Astrocyte (in vitro differentiated cells and primary cell): Measurements from ENCODE around the gene FNDC3B.

ENCODE experiments used
- EZH2 ChIP-seq: IDR thresholded peaks from 2 replicates; pipeline ENCODE4 v1.6.1; 2012; ENCODE audit warnings: mild to moderate bottlenecking, low read length, inconsistent platforms; ENCODE audit not compliant: insufficient read depth
- TF ChIP-seq, protein P1 (sequence below): IDR thresholded peaks from 2 replicates; pipeline ENCODE4 v1.5.1; 2011; ENCODE audit warnings: low read depth, mild to moderate bottlenecking, inconsistent platforms, low read length, moderate library complexity; ENCODE audit not compliant: insufficient read depth

GRCh38 chr3:172376402-172376801, 337.0 kb downstream of the FNDC3B start:
- TF ChIP-seq, protein P1, sequence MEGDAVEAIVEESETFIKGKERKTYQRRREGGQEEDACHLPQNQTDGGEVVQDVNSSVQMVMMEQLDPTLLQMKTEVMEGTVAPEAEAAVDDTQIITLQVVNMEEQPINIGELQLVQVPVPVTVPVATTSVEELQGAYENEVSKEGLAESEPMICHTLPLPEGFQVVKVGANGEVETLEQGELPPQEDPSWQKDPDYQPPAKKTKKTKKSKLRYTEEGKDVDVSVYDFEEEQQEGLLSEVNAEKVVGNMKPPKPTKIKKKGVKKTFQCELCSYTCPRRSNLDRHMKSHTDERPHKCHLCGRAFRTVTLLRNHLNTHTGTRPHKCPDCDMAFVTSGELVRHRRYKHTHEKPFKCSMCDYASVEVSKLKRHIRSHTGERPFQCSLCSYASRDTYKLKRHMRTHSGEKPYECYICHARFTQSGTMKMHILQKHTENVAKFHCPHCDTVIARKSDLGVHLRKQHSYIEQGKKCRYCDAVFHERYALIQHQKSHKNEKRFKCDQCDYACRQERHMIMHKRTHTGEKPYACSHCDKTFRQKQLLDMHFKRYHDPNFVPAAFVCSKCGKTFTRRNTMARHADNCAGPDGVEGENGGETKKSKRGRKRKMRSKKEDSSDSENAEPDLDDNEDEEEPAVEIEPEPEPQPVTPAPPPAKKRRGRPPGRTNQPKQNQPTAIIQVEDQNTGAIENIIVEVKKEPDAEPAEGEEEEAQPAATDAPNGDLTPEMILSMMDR, result no peak
- no peak for TF ChIP-seq EZH2
